Hematopoietic multipotent progenitor cell treated with erythropoietin and hydrocortisone succinate and interleukin-3 and kit ligand, for 17 days (in vitro differentiated cells): ENCODE data around the gene C1orf198.
A peak's percentile ranks its signal among the peaks of the same experiment; 100 is the strongest.

Source experiments
- DNase-seq: peaks from one replicate; pipeline ENCODE4 v3.0.0-alpha.2; 2015; ENCODE audit warnings: low spot score

C1orf198 gene

DNA sequence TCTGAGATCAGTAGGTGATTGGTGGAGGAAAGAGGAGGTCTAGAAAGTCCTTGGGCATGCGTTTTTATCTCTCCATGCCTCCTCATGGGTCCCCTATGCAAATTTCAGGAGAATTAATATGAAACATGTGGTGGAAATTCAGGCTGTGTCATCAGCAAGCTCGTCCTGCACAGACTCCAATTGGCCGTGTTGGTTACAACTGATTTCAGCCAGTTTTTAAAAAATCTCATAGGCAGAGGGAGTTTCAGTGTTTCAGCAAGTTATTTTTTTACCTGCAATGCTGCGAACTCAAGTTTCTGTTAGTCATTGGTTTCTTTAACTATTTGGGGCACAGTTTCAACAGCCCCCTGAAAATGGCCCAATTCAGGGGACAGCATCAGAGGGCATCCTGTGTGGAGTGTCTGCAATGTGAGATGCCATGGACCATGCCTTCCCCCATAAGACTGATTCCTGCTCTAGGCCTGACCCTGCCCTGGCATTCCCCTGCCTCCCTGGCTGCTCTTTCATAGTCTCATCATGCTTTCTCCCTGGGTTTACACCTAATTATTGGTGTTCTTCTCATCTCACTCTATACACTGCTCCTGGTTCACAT, 59.9 kb downstream of the C1orf198 start:
- DNase-seq: no peak

GRCh38 chr1:230807561-230808280, 60.6 kb downstream of the C1orf198 start:
- DNase-seq: no peak

GRCh38 chr1:230807029-230807428, 61.3 kb downstream of the C1orf198 start:
- DNase-seq: no peak

GRCh38 chr1:230806552-230806951, 61.8 kb downstream of the C1orf198 start:
- DNase-seq: no peak

- DNase-seq: no peak
These were observed 63.9 kb downstream of the C1orf198 start for GRCh38 chr1:230804396-230804795.

DNA sequence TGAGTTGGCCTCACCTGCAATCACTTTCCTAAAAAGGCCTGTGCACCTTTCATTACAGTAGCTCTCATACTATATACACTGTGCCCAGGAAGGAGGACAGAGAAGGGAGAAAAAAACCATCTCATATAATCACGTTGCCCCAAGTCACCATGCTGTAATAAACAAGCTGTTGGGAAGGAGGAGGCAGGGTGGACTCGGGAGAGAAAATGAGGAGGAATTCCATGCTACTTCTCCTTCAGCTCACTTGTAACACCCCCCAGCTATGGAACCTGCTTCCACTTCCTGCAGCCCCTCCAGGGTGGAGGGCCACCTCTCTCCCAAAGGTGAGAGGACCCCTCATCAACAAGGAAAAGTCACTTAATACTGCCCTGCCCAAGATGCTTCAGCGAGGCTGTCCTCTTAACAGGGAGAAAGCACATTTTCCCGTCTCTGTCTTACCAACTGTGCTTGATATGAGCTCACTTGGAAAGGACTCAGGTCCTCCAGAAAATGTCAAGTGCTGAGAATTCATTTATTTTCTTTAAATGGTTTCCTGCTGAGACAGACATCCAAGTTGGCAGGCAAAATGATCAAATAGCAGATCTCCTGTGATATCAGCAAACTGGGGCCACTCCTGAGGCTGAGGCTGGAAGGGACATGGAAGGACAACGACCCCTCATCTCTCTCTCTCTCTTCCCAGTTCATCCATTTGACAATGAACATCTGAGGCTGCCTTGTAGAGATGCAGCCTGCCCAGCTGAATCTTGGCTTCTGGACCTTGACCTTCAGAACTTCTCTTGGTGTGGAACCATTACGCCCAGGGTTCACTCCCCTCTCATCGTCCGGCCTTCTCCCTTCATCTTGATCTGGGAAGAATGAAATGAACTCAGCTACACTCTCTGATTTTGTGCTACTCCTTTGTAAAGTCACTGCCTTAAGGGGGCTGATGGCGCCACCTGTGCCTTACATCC, 67.2 kb downstream of the C1orf198 start:
- no peak for DNase-seq

DNA sequence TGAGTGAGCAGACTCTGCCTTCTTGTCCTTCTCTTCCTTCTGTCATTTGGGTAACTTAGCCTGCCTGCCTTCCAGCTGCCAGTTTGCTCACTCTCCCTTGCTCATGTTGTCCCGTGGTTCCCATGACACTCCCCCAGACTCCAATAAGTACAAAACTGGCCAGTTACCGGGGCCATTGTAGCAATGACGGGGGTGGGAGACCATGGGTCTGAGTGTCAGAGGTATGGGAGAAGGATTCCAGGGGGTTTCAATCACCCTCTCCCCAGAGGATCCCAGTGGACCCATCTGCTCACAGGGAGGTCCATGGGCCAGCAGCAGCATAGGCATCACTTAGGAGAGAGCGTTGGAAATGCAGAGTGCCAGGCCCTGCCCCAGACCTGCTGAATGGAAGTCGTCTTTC, 69.8 kb downstream of the C1orf198 start:
- no peak for DNase-seq

- DNase-seq: peak; percentile 55
These were observed 70.4 kb downstream of the C1orf198 start for GRCh38 chr1:230797942-230798365.

GRCh38 chr1:230797376-230797920, 70.9 kb downstream of the C1orf198 start:
- no peak for DNase-seq

GRCh38 chr1:230796626-230797025, 71.7 kb downstream of the C1orf198 start:
- DNase-seq: no peak

- DNase-seq: no peak
These were observed 73.3 kb downstream of the C1orf198 start for GRCh38 chr1:230794871-230795605.

DNA sequence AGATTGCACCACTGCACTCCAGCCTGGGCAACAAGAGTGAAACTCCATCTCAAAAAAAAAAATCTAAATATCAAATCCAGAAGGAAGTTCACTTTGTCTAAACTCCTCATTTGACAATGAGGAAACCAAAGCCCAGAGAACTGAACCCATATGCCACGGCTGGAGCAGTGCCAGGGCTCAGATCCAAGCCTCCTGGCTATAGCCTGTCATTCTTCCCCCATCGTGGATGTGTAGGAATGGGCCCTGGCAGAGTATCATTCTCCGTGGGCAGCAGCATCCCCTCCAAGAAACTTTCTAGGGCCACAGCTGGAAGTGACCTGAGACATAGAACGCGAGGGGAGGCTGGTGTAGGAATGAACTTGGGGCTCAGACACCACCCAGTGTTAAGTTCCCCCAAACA, 73.9 kb downstream of the C1orf198 start:
- no peak for DNase-seq

GRCh38 chr1:230793463-230793745, 74.9 kb downstream of the C1orf198 start:
- no peak for DNase-seq

GRCh38 chr1:230792691-230793462, 75.4 kb downstream of the C1orf198 start:
- DNase-seq: no peak

DNA sequence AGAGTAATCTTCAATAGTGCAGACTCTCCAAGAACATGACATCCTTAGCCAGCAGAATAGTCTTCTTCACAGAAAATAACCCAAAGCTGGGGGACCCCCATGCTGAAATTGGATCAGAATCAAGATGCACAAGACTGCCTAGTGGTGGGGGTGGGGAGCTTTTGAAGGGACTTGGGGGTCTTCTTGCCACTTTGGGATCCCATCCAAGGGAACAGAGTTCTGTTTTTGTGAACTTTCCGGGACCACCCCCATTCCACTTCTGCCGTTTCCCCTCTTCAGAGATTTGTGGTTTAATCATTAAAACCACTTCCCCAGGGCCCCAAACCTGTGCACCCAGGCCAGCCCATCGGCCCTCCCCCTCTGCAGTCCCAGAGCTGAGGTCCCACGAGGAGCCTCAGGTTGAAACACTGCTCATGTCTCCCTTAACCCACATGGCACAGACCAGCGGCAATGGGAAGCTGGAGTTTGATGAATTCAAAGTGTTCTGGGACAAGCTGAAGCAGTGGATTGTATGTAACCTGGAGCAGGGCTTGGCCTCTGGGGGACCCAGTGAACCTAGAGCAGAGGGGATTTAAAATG, 76.2 kb downstream of the C1orf198 start:
- DNase-seq: no peak

- DNase-seq: no peak
These were observed 78.3 kb downstream of the C1orf198 start for GRCh38 chr1:230790026-230790425.

DNA sequence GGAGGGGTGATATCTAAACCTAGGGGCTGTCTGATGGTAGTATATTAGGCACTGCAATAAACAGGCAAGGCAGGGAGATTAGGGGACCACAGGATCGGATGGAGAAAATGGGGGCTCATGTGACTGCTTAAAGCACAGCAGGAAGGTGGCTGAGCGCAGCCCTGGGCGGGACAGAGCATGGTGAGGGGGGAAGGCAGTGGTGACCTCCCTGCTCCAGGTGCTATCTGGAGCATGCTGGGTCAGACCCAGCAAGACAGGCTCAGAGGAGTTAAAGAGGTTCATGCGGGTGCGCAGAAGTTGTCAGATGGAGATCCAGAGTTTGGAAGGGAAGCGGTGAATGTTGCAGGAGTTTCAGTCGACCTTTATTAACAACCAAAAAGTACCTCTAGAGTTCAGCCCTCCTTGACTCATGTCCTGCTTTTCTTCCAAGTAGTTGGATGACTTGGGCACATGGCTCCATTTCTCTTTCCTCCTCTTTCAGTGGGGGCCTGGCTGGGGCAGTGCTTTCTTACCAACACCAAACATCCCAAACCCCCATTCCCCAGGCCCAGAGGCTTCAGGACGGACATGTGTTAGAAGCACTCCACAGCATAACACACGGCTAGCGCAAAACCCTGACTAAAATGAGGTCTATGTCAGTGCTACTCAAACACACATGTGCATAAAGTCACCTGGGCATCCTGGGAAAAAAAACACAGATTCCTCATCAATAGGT, 79.6 kb downstream of the C1orf198 start:
- DNase-seq: no peak

- no peak for DNase-seq
These were observed 80.8 kb downstream of the C1orf198 start for GRCh38 chr1:230787471-230787870.
